ENCODE data around the gene FANCF.

FANCF gene

GRCh38 chr11:22577854-22578253, 47.8 kb downstream of the FANCF start:
- no peaks in the 10 kb centered on the region for H3K9me3 ChIP-seq (ENCODE audit: control insufficient read depth in 1 of 2, low read length in 2 of 2)
- H3K9ac ChIP-seq (ENCODE audit: low read depth in 1 of 2, low read length in 2 of 2): no peak overlapping the region

More at GRCh38 chr11:22577854-22578253, 47.8 kb downstream of the FANCF start:
- H3K27ac ChIP-seq (ENCODE audit: low read depth, low read length): no peak overlapping the region
- no peaks in the 10 kb centered on the region for H3K36me3 ChIP-seq (ENCODE audit: control insufficient read depth in 1 of 2, insufficient read depth in 2 of 2, low read length in 2 of 2)
- H3K27me3 ChIP-seq (ENCODE audit: control insufficient read depth in 1 of 2, insufficient read depth in 2 of 2, low read length in 2 of 2): no peaks in the 10 kb centered on the region
- H3K4me1 ChIP-seq (ENCODE audit: control insufficient read depth in 1 of 2, insufficient read depth in 2 of 2, low read length in 2 of 2): no peaks in the 10 kb centered on the region
- H3K4me3 ChIP-seq (ENCODE audit: low read depth in 1 of 2, low read length in 2 of 2): no peak overlapping the region

Data from duodenal mucosa (tissue), 2 donors.